Glomerular endothelial cell (primary cell): Measurements from ENCODE around the gene SRRM5. TPM values are rescaled to one million over a fixed set of nuclear protein-coding genes. Genes with fewer than 3 reads are reported as not detected.
"Not testable (repeated sequence)": the region's sequence is repeated elsewhere in the genome, so short reads cannot be mapped to it uniquely, and the experiment has no call there.

ENCODE experiments used
- DNase-seq: peaks from one replicate; pipeline ENCODE4 v3.0.0-alpha.2; 2011; ENCODE audit warnings: low read depth, low spot score; ENCODE audit errors: extremely low read depth
- total RNA-seq: library from RNA; depleted of rRNA; stranded (reverse); fragments of >200 nt; gene quantifications from 2 replicates; pipeline ENCODE4 v1.2.3, GENCODE V29; 2015

The SRRM5 gene
- total RNA-seq, 1 donor from 2014 or later, result 0.29 TPM

DNA sequence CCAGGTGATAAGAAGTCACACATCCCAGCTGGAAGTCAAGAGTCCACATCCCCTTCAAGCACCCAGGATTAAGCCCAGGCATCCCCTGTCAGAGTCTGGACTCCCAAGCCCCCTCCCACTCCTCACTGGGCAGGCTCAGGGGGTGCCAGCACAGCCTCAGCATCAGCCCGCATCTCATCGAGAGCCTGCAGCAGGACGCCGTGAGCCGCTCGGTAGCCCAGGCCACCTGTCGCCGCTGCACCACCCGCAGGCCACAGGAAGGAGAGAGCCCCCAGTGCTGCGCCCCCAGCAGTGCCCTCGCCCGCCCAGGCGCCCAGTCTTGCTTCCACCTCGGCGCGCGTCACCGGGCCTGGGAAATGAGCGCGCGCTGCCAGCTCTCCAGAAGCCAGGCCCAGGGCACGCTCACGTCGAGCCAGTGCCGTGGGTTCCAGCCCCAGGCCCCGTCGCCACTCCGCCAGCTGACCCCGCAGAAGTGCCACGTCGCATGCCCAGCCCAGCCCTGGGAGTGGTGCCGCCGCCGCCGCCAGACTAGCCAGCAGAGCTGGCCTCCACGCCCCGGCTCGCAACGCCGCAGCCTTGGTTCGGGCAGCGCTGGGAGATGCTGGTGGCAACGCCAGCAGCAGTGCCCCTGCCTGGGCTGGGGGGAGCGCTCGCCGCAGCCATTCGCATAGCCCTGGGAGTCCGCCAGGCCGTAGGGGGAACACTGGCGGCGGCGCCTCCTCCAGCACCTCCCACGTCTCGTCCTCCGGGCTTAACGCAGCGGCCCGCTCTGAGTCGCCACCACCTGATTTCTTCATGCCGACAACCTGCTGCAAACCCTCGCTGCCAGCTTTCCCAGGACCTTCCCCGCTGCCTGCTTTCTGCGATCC, 19.8 kb upstream of the SRRM5 start:
- DNase-seq, result no peak

DNA sequence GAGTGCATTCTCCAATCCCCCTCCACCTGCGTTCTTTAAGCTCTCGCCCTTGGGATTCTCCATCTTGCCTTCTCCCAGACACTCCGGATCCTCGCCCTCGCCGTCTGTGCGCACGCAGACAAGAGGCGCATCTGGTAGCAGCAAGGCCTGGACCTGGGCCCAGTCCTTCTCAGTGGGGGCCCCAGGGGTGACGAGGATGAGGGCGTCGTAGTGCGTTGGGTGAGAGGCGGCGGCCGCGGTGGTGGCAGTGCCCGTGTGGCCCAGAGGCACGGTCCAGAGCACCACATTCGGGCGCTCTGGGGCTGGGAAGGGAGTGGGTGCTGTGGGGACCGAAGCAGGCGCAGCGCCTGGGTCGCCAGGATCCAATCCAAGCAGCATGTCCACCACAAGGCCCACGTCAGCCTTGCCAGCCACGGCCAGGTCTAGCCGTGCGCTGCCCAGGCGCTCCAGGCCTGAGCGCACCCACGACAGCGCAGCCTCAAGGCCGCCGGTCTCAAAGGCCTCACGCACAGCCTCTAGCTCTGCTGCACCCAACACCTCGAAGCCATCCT, 19.0 kb upstream of the SRRM5 start:
- DNase-seq, result no peak

- DNase-seq, result no peak
These were observed 17.7 kb upstream of the SRRM5 start for GRCh38 chr19:43594081-43594697.

DNA sequence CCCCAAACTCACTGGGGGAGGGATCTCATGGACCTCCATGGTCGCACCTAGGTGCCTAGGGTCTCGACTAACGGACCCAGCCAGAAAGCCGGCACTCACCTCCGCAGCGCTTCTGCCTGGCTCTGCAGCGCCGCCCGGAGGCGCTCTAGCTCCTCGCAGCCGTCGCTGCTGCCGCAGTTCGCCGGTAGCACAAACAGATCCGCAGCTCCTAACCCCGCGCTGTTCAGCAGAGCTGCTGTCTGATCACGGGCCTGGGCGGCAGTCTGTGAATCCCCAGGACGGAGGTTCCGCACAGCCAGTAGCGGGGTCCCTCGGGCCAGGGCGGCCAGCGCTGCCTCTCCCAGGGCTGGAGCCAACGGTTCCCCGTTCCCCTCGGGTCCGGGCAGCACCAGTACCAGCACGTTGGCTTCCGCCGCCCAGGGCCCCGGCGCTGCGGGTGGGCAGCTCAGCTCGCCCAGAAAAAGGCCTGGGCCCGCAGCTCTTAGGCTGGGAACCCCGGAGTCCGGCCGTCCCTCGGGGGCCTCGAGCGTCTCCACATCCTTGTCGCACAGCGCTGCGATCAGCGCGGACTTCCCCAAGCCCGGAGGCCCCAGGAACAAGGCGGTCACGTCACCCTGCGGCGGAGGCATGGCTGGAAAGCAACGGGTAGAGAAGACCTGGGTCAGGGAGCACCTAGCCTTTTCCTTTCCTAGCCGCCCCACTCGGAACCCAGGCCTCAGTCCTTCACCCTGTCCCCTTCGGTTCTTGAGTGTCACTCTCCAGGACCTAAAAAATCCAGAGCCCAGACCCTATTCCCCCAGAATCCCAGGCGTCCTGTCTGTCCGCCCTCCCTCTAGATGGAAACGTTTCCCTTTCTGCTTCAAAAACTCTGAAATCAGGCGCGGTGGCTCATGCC, 16.9 kb upstream of the SRRM5 start:
- DNase-seq, result no peak

GRCh38 chr19:43595605-43595998, 16.3 kb upstream of the SRRM5 start:
- no peak for DNase-seq

- DNase-seq, result peak; percentile 97
These were observed 15.7 kb upstream of the SRRM5 start, which contains the start of the genes IRGQ and ZNF576 for GRCh38 chr19:43595999-43596841. IRGQ (minus strand) TSS chr19:43596134; CDS start chr19:43595338, 796 bp downstream. ZNF576 (plus strand) TSS chr19:43596595; CDS start chr19:43597109, 514 bp downstream.

DNA sequence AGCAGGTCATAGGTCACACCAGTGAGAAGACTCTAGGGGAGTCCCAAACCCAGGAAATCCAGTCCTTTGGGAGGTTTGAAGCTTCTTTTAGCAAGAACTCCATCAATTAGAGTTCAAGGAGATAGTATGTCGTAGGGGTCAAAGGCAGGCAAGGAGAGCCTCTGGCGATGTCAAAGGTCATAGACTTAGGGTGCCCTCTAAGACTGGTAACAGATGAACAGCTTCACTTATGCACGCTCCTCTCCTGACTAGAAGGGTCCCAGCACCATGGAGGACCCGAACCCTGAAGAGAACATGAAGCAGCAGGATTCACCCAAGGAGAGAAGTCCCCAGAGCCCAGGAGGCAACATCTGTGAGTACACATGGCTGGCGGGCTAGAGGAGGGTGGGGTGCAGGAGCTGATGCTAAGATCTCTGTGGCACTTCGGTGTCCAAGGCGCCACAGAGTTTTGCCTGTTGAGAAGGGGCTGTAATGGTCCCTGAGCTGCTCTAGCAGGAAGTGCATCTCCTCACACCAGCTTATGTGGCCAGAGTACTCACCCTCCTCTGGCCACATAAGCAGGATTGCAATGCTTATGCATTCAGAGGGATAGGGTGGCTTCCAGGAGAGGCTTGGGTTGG, 14.9 kb upstream of the SRRM5 start:
- DNase-seq, result no peak

GRCh38 chr19:43597876-43598275, 14.0 kb upstream of the SRRM5 start:
- no peak for DNase-seq

GRCh38 chr19:43598445-43599240, 13.2 kb upstream of the SRRM5 start:
- DNase-seq, result no peak

- DNase-seq, result no peak
These were observed 12.1 kb upstream of the SRRM5 start for GRCh38 chr19:43599635-43600295.

DNA sequence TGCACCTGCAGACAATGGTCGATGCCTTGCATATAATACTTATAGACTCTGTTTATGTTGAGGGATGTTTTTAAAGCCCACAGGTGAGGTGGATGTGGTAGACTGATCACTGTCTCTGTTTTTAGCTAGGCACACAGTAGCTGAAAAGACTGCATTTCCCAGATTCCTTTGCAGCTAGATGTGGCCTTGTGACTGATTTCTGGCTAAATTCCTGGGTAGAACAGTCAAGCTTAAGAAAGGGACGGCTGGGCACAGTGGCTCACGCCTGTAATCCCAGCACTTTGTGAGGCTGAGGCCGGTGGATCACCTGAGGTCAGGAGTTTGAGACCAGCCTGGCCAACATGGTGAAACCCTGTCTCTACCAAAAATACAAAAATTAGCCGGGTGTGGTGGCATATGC, 11.6 kb upstream of the SRRM5 start:
- DNase-seq, result not testable (repeated sequence)

- no peak for DNase-seq
These were observed 5.9 kb upstream of the SRRM5 start for GRCh38 chr19:43605875-43606568.

DNA sequence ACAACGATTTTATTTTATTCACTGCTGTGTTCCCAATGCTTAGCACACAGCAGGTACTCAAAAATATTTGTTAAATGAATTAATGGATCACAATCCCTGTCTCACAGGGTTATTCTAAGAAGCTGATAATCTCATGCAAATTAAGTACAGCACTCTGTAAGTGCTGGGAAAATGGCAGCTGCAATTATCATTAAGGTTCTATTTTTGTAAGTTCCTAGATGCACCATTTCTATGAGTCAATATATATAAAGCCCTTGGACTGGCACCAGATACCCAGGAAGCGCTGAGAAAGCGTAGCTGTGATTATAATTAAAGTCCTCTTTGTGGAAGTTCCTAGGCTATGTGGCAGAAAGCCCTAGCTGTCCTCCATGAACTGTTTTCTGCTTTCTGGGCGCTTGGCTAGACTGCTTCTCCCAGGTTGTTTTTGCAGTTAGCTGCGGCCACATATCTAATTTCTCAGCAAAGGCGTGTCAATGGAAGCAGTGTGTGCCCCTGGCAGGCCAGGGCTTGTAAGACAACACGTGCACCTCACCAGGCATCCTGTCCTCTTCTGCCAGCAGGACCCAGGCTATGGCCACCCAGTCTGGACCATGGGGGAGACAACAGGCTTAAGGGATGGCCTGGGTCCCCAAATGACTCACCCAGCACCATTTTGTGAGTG, 5.2 kb upstream of the SRRM5 start:
- no peak for DNase-seq

- no peak for DNase-seq
These were observed 4.4 kb upstream of the SRRM5 start for GRCh38 chr19:43607238-43608205.

GRCh38 chr19:43609872-43610271, 2.0 kb upstream of the SRRM5 start:
- no peak for DNase-seq

DNA sequence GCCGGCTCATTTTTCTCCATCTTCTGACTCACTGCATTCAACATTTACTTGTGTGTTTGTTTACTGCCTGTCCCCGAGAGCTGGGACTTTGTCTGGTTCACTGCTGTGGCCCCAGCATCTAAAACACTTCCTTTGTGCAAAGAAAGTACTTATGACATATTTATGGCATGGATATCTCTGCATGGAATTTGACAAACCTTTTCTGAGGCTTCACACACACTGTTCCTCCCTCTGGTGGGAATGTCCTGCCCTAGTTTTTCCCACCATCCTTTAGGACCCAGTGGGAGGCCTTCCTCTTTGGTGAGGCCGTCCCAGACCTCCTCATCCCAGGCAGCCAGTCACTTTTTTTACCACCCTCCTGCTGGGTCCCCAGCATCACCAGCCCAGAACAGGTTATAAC, 1.4 kb upstream of the SRRM5 start:
- no peak for DNase-seq
